Right lobe of liver (tissue), 6 donors: ENCODE data around the gene C10orf88. TPM values are rescaled to one million over a fixed set of nuclear protein-coding genes. Genes with fewer than 3 reads are reported as not detected.

ENCODE experiments used
- ATAC-seq, 4 donors: fragments of 200-7000 bp; cut with Tn5 transposase; one replicate each; pipeline ENCODE4 v1.9.1; 2020; ENCODE audit warnings: mild to moderate bottlenecking in 4 of 4, moderate library complexity in 4 of 4
- DNase-seq, 3 donors: peaks; one replicate each; pipeline ENCODE4 v3.0.0-alpha.2; 2020
- H3K27ac ChIP-seq, 3 donors: fragments of 200-600 bp; one replicate each; pipeline ENCODE4 v1.8.0; 2022
- H3K27me3 ChIP-seq, 2 donors: fragments of 200-600 bp; one replicate each; pipeline ENCODE4 v1.8.0; 2022
- H3K36me3 ChIP-seq, 4 donors: fragments of 200-600 bp; sonication (generic) in 1 of 4; one replicate each; pipeline versions ENCODE4 v1.5.1 to v1.8.0; 2017 to 2022; ENCODE audit warnings: control low read depth in 1 of 4
- H3K4me1 ChIP-seq, 4 donors: fragments of 200-600 bp; sonication (generic) in 1 of 4; one replicate each; pipeline versions ENCODE4 v1.5.1 to v1.8.0; 2017 to 2022; ENCODE audit warnings: control low read depth in 1 of 4
- H3K4me3 ChIP-seq, 3 donors: fragments of 200-600 bp; one replicate each; pipeline ENCODE4 v1.8.0; 2022
- H3K9me3 ChIP-seq, 4 donors: fragments of 200-600 bp; sonication (generic) in 1 of 4; one replicate each; pipeline versions ENCODE4 v1.5.1 to v1.8.0; 2017 to 2022; ENCODE audit warnings: control low read depth in 1 of 4
- CTCF ChIP-seq, 4 donors: fragments of 200-600 bp in 3 of 4; fragments of 450-650 bp in 1 of 4; IDR thresholded peaks; one replicate each; pipeline versions ENCODE4 v1.5.1 to v1.8.0; 2016 to 2022; ENCODE audit warnings: antibody characterized with exemption in 4 of 4, mild to moderate bottlenecking in 2 of 4
- POLR2A ChIP-seq: fragments of 450-650 bp; IDR thresholded peaks from one replicate; pipeline ENCODE4 v1.6.1; 2017; ENCODE audit warnings: antibody characterized with exemption, mild to moderate bottlenecking
- WGBS: methylation state at CpG from one replicate; pipeline ENCODE4 v1.1.6; 2018; ENCODE audit warnings: low coverage, low lambda C conversion rate; ENCODE audit not compliant: insufficient coverage; ENCODE audit errors: missing lambda C conversion rate; 5-methylcytosine and 5-hydroxymethylcytosine counted together
- intact Hi-C, 2 donors: fragments of 100-400 bp; cut with DNase I; formaldehyde crosslinking; loops; one replicate each; pipeline versions ENCODE4 v1.11.2 to v1.14.1; 2022
- long read RNA-seq: library from polyadenylated mRNA; unstranded; transcript quantifications from one replicate; pipeline ENCODE4 v2.0.0, GENCODE V29; 2019
- total RNA-seq, 6 experiments: library from RNA; depleted of rRNA in 2 of 6; stranded (reverse); fragments of >200 nt in 2 of 6; fragmentation: NEBNext Ultra II Directional in 3 of 6; extraction: Animal tissue kit (Norgen Biotek cat#: 25700) in 3 of 6; gene quantifications; one replicate each; pipeline versions ENCODE4 v1.1.0 to v1.2.4, GENCODE V29; 2016 to 2023
- donor health status: DM: no; HTN: yes; CAD: no.
- donor health status: DM: no; HTN: no; CAD: no.
- donor health status: DM: no; HTN: no; CAD: no.
- donor health status: DM: no; HTN: yes; CAD: no.
- donor health status: DM: no; HTN: yes; CAD: no.

The C10orf88 gene
- 1 to 10 TPM; 2.0 to 4.5 (median 3.3) TPM for total RNA-seq
- long read RNA-seq, partial matches to known transcripts = 0 of 1 reads
- long read RNA-seq, other reads (novel, unspliced or antisense) = 0 of 1 reads

GRCh38 chr10:122953902-122954730, at the start of gene C10orf88:
TSS of gene C10orf88 (minus strand) at chr10:122954227. CDS start at chr10:122954178, 49 bp downstream.
- peak within 1 kb of the TSS; percentile 43 to 66 (median 64) for H3K27ac ChIP-seq
- peak; percentile 48 for TF ChIP-seq POLR2A
- no peak for TF ChIP-seq CTCF (IDR thresholded peaks at IDR 0.05)

GRCh38 chr10:123001370-123001769, 47.3 kb upstream of the C10orf88 start:
- H3K36me3 ChIP-seq = no peaks in the 10 kb centered on the region
- intact Hi-C loops = no loop called here
- TF ChIP-seq CTCF (IDR thresholded peaks at IDR 0.05) (no peak), POLR2A (no peak)
- H3K27ac ChIP-seq = no peak overlapping the region
- no peak overlapping the region for H3K4me3 ChIP-seq
- no peak for DNase-seq
- no peaks in the 10 kb centered on the region for H3K27me3 ChIP-seq
- H3K4me1 ChIP-seq = peaks cover 0 to 45% (median 14%) of the 10 kb centered on the region in 4 donors
- no peaks in the 10 kb centered on the region for H3K9me3 ChIP-seq
- 100% methylated on average over 2 of the region's 2 CpGs for WGBS
- no peak for ATAC-seq

More at GRCh38 chr10:122953902-122954730, at the start of gene C10orf88:
- peaks cover 0 to 13% (median 0%) of the 10 kb centered on the region in 4 donors for H3K4me1 ChIP-seq
- peak; percentile 98 to 99 (median 98) for ATAC-seq
- H3K4me3 ChIP-seq = peak within 1 kb of the TSS; percentile 82 to 90 (median 90)
- no peaks in the 10 kb centered on the region for H3K9me3 ChIP-seq
- H3K27me3 ChIP-seq = no peaks in the 10 kb centered on the region
- peaks cover 0 to 8% (median 0%) of the 10 kb centered on the region in 4 donors for H3K36me3 ChIP-seq
- 4% methylated on average over 19 of the region's 77 CpGs for WGBS
- peak; percentile 96 to 99 (median 98) for DNase-seq
- intact Hi-C loops = no loop called here

GRCh38 chr10:123000155-123000554, 46.1 kb upstream of the C10orf88 start:
- Histone ChIP-seq H3K4me1 (peaks cover 0 to 34% (median 14%) of the 10 kb centered on the region in 4 donors), H3K36me3 (peaks cover 0 to 9% (median under 1%) of the 10 kb centered on the region in 4 donors), H3K4me3 (no peak overlapping the region), H3K27me3 (no peaks in the 10 kb centered on the region), H3K9me3 (no peaks in the 10 kb centered on the region), H3K27ac (no peak overlapping the region)
- TF ChIP-seq CTCF (IDR thresholded peaks at IDR 0.05) (no peak), POLR2A (no peak)
- intact Hi-C loops = no loop called here
- ATAC-seq (no peak), DNase-seq (no peak)
- 82% methylated on average over 3 of the region's 3 CpGs for WGBS

- DNase-seq = no peak
- peak; percentile 86 to 95 (median 90) for ATAC-seq
- H3K9me3 ChIP-seq = no peaks in the 10 kb centered on the region
- no peak overlapping the region for H3K4me3 ChIP-seq
- intact Hi-C loops = no loop called here
- peak overlapping the region in 1 of 3 donors; percentile 1 for H3K27ac ChIP-seq
- peaks cover 0 to 28% (median 11%) of the 10 kb centered on the region in 4 donors for H3K4me1 ChIP-seq
- WGBS = 35% methylated on average over 3 of the region's 3 CpGs
- no peaks in the 10 kb centered on the region for H3K27me3 ChIP-seq
- H3K36me3 ChIP-seq = peaks cover 0 to 17% (median 5%) of the 10 kb centered on the region in 4 donors
- TF ChIP-seq POLR2A (no peak), CTCF (IDR thresholded peaks at IDR 0.05) (no peak)
Measured at GRCh38 chr10:122999347-122999746, 45.3 kb upstream of the C10orf88 start.
